CD14-positive monocyte (primary cell): Measurements from ENCODE around the gene HM13. TPM values are rescaled to one million over a fixed set of nuclear protein-coding genes. Genes with fewer than 3 reads are reported as not detected.

ENCODE experiments used
- DNase-seq, 3 donors: peaks; one replicate each; pipeline ENCODE4 v3.0.0-alpha.2; 2011 to 2022
- H2AFZ ChIP-seq: 2 replicates; pipeline ENCODE4 v1.6.0; 2012; ENCODE audit warnings: mild to moderate bottlenecking, low read depth, low read length, inconsistent platforms; ENCODE audit not compliant: insufficient read depth, poor library complexity, severe bottlenecking
- H3K27ac ChIP-seq, 2 donors: 1 replicate in 1 of 2; 2 replicates in 1 of 2; pipeline ENCODE4 v1.5.1; 2012 to 2013; ENCODE audit warnings: low read length in 2 of 2, control low read depth in 1 of 2, inconsistent platforms in 1 of 2, low read depth in 1 of 2, mild to moderate bottlenecking in 1 of 2
- H3K27me3 ChIP-seq, 2 donors: one replicate each; pipeline versions ENCODE4 v1.6.0 to v1.6.1; 2011 to 2013; ENCODE audit warnings: low read length in 2 of 2; ENCODE audit not compliant: control insufficient read depth in 2 of 2, insufficient read depth in 2 of 2
- H3K36me3 ChIP-seq, 2 donors: replicated peaks in 1 of 2; 1 replicate in 1 of 2; 2 replicates in 1 of 2; pipeline versions ENCODE4 v1.5.1 to v1.6.1; 2012 to 2013; ENCODE audit warnings: low read length in 2 of 2, control low read depth in 1 of 2, inconsistent platforms in 1 of 2, mild to moderate bottlenecking in 1 of 2; ENCODE audit not compliant: insufficient read depth in 2 of 2, control insufficient read depth in 1 of 2
- H3K4me1 ChIP-seq, 2 donors: 1 replicate in 1 of 2; 2 replicates in 1 of 2; pipeline versions ENCODE4 v1.5.1 to v1.6.1; 2012 to 2013; ENCODE audit warnings: low read length in 2 of 2, control low read depth in 1 of 2, inconsistent platforms in 1 of 2, mild to moderate bottlenecking in 1 of 2, moderate library complexity in 1 of 2; ENCODE audit not compliant: insufficient read depth in 2 of 2, control insufficient read depth in 1 of 2
- H3K4me2 ChIP-seq: replicated peaks from 2 replicates; pipeline ENCODE3; 2012; ENCODE audit warnings: low read length, moderate library complexity, mild to moderate bottlenecking; ENCODE audit not compliant: poor library complexity, severe bottlenecking; ENCODE audit errors: extremely low read depth
- H3K4me3 ChIP-seq, 3 experiments: fragments of 200-600 bp in 1 of 3; sonication (generic) in 1 of 3; replicated peaks in 1 of 3; 1 replicate in 2 of 3; 2 replicates in 1 of 3; pipeline ENCODE4 v1.5.1; 2011 to 2013; ENCODE audit warnings: low read length in 3 of 3, mild to moderate bottlenecking in 3 of 3, control low read depth in 2 of 3, low read depth in 2 of 3, inconsistent platforms in 1 of 3, moderate library complexity in 1 of 3
- H3K79me2 ChIP-seq: 2 replicates; pipeline ENCODE4 v1.6.0; 2012; ENCODE audit warnings: mild to moderate bottlenecking, control low read depth, inconsistent platforms, low read length, moderate library complexity; ENCODE audit not compliant: insufficient read depth
- H3K9ac ChIP-seq: 2 replicates; pipeline ENCODE4 v1.6.0; 2017; ENCODE audit warnings: low read length, mild to moderate bottlenecking; ENCODE audit not compliant: insufficient read depth, poor library complexity, severe bottlenecking
- H3K9me3 ChIP-seq, 2 donors: replicated peaks in 1 of 2; 1 replicate in 1 of 2; 2 replicates in 1 of 2; pipeline versions ENCODE4 v1.5.1 to v1.6.1; 2012 to 2013; ENCODE audit warnings: low read length in 2 of 2, control low read depth in 1 of 2; ENCODE audit not compliant: control insufficient read depth in 1 of 2, insufficient read depth in 1 of 2
- H4K20me1 ChIP-seq: 2 replicates; pipeline ENCODE4 v1.6.0; 2012; ENCODE audit warnings: mild to moderate bottlenecking, low read length, control low read depth, moderate library complexity; ENCODE audit not compliant: insufficient read depth
- H3K27ac Mint-ChIP-seq, 7 donors: one replicate each; pipeline ENCODE4 v1.8.0; 2020; ENCODE audit warnings: mild to moderate bottlenecking in 7 of 7, mixed read lengths in 7 of 7, moderate library complexity in 6 of 7, inconsistent platforms in 2 of 7
- H3K27me3 Mint-ChIP-seq, 3 donors: one replicate each; pipeline ENCODE4 v1.8.0; 2021 to 2022; ENCODE audit warnings: low read depth in 3 of 3, mild to moderate bottlenecking in 3 of 3, mixed read lengths in 3 of 3, moderate library complexity in 3 of 3, inconsistent platforms in 1 of 3
- H3K36me3 Mint-ChIP-seq, 2 donors: one replicate each; pipeline ENCODE4 v1.8.0; 2020; ENCODE audit warnings: mixed read lengths in 2 of 2, inconsistent platforms in 1 of 2, mild to moderate bottlenecking in 1 of 2
- H3K4me1 Mint-ChIP-seq: one replicate; pipeline ENCODE4 v1.8.0; 2020; ENCODE audit warnings: mild to moderate bottlenecking, mixed read lengths
- H3K4me3 Mint-ChIP-seq, 2 donors: one replicate each; pipeline ENCODE4 v1.8.0; 2020; ENCODE audit warnings: mild to moderate bottlenecking in 2 of 2, mixed read lengths in 2 of 2, moderate library complexity in 1 of 2
- H3K9me3 Mint-ChIP-seq, 7 donors: one replicate each; pipeline ENCODE4 v1.8.0; 2020 to 2022; ENCODE audit warnings: mixed read lengths in 7 of 7, mild to moderate bottlenecking in 6 of 7, moderate library complexity in 6 of 7, inconsistent platforms in 2 of 7
- CTCF ChIP-seq: fragments of 200-600 bp; IDR thresholded peaks from one replicate; pipeline ENCODE4 v1.8.0; 2022; ENCODE audit warnings: antibody characterized with exemption, mild to moderate bottlenecking
- WGBS: methylation state at CpG from one replicate; pipeline ENCODE4 v1.1.5; 2013; ENCODE audit warnings: missing lambda C conversion rate; ENCODE audit not compliant: insufficient coverage; 5-methylcytosine and 5-hydroxymethylcytosine counted together
- intact Hi-C, 2 donors: fragments of 100-400 bp; cut with micrococcal nuclease; formaldehyde crosslinking; loops; one replicate each; pipeline versions ENCODE4 v1.15.0 to v1.15.1; 2023
- polyA plus RNA-seq, 3 donors: library from polyadenylated mRNA; depleted of rRNA in 1 of 3; unstranded in 2 of 3; stranded (reverse) in 1 of 3; fragments of 300-500 nt in 2 of 3; fragments of >200 nt in 1 of 3; fragmentation: Illumina TruSeq in 2 of 3; gene quantifications; 1 replicate in 2 of 3; 2 replicates in 1 of 3; pipeline ENCODE4 v1.2.3, GENCODE V29; 2012 to 2021

The HM13 gene
- polyA plus RNA-seq, 3 donors, result 199 to 329 (median 320) TPM

- peaks cover 0 to 14% (median 2%) of the 10 kb centered on the region in 7 donors for H3K9me3 Mint-ChIP-seq
- peaks cover 58 to 75% of the 10 kb centered on the region in 2 donors for H3K4me1 ChIP-seq
- H3K9me3 ChIP-seq, result no peaks in the 10 kb centered on the region
- peak overlapping the region; percentile 63 for H3K9ac ChIP-seq
- 2% methylated on average over 30 of the region's 39 CpGs for WGBS
- peaks cover 26 to 50% (median 32%) of the 10 kb centered on the region in 3 donors for H3K27me3 Mint-ChIP-seq
- intact Hi-C loops, result loop anchor here (2.0 to 10.0 kb wide), 2 partner anchors 33 to 509 kb away; no protein-coding TSS in a partner anchor
- no peaks in the 10 kb centered on the region for H3K36me3 ChIP-seq
- peak overlapping the region; percentile 57 to 83 (median 60) for H3K4me3 ChIP-seq
- DNase-seq, result no peak
- H3K36me3 Mint-ChIP-seq, result peaks cover 4 to 5% of the 10 kb centered on the region in 2 donors
- peak overlapping the region in 1 of 2 donors; percentile 45 for H3K27ac ChIP-seq
- H2AFZ ChIP-seq, result peak overlapping the region; percentile 80
- peak overlapping the region; percentile 97 for H3K4me2 ChIP-seq
- peaks cover 8 to 34% of the 10 kb centered on the region in 2 donors for H3K27me3 ChIP-seq
- H3K27ac Mint-ChIP-seq, result peak overlapping the region in 5 of 7 donors; percentile 3 to 95 (median 90)
- H4K20me1 ChIP-seq, result no peaks in the 10 kb centered on the region
- TF ChIP-seq CTCF, result no peak
- peak overlapping the region; percentile 95 to 97 for H3K4me3 Mint-ChIP-seq
- H3K4me1 Mint-ChIP-seq, result peaks cover 54% of the 10 kb centered on the region
- H3K79me2 ChIP-seq, result no peaks in the 10 kb centered on the region
Measured at GRCh38 chr20:31605902-31606803, 91.9 kb downstream of the HM13 start.

GRCh38 chr20:31606804-31607639 is 92.8 kb downstream of the HM13 start:
- H3K27ac ChIP-seq, result no peak overlapping the region
- peak overlapping the region; percentile 97 for H3K4me2 ChIP-seq
- no peak overlapping the region for H3K9ac ChIP-seq
- peaks cover 62% of the 10 kb centered on the region for H3K4me1 Mint-ChIP-seq
- H3K4me3 Mint-ChIP-seq, result peak overlapping the region; percentile 95 to 97
- no peak for DNase-seq
- peaks cover 0 to 14% (median 2%) of the 10 kb centered on the region in 7 donors for H3K9me3 Mint-ChIP-seq
- H3K36me3 Mint-ChIP-seq, result peaks cover 4 to 5% of the 10 kb centered on the region in 2 donors
- peaks cover 67 to 84% of the 10 kb centered on the region in 2 donors for H3K4me1 ChIP-seq
- no peaks in the 10 kb centered on the region for H3K79me2 ChIP-seq
- H3K27ac Mint-ChIP-seq, result peak overlapping the region in 2 of 7 donors; percentile 35 to 95
- no peaks in the 10 kb centered on the region for H4K20me1 ChIP-seq
- H2AFZ ChIP-seq, result no peak overlapping the region
- intact Hi-C loops, result loop anchor here in 1 of 2 donors (10.0 kb wide), 1 partner anchor 508 kb away; no protein-coding TSS in a partner anchor
- no peaks in the 10 kb centered on the region for H3K9me3 ChIP-seq
- H3K27me3 Mint-ChIP-seq, result peaks cover 26 to 50% (median 32%) of the 10 kb centered on the region in 3 donors
- no peak for TF ChIP-seq CTCF
- H3K27me3 ChIP-seq, result peaks cover 8 to 34% of the 10 kb centered on the region in 2 donors
- peak overlapping the region in 1 of 3 experiments; percentile 83 for H3K4me3 ChIP-seq
- no peaks in the 10 kb centered on the region for H3K36me3 ChIP-seq
- no CpG with 5 or more reads among the region's 8 CpGs for WGBS
